Esophagus (tissue), 2 donors: ENCODE measurements around the gene IP6K2. TPM values are rescaled to one million over a fixed set of nuclear protein-coding genes. Genes with fewer than 3 reads are reported as not detected.
A peak's percentile ranks its signal among the peaks of the same experiment; 100 is the strongest.
"Not testable (repeated sequence)": the region's sequence is repeated elsewhere in the genome, so short reads cannot be mapped to it uniquely, and the experiment has no call there.

Source experiments
- H3K27ac ChIP-seq, 2 donors: one replicate each; pipeline ENCODE4 v1.5.1; 2013; ENCODE audit warnings: low read depth in 2 of 2, mild to moderate bottlenecking in 2 of 2, inconsistent platforms in 1 of 2, low read length in 1 of 2, moderate library complexity in 1 of 2
- H3K27me3 ChIP-seq, 2 donors: one replicate each; pipeline ENCODE4 v1.6.1; 2013; ENCODE audit warnings: low read length in 2 of 2, control low read depth in 1 of 2, mild to moderate bottlenecking in 1 of 2; ENCODE audit not compliant: insufficient read depth in 2 of 2, control insufficient read depth in 1 of 2
- H3K36me3 ChIP-seq, 2 donors: one replicate each; pipeline ENCODE4 v1.6.1; 2013; ENCODE audit warnings: low read length in 1 of 2; ENCODE audit not compliant: control insufficient read depth in 2 of 2, insufficient read depth in 2 of 2
- H3K4me1 ChIP-seq, 2 donors: one replicate each; pipeline ENCODE4 v1.6.1; 2013; ENCODE audit warnings: low read length in 1 of 2; ENCODE audit not compliant: control insufficient read depth in 2 of 2, insufficient read depth in 2 of 2
- H3K4me3 ChIP-seq, 2 donors: one replicate each; pipeline ENCODE4 v1.5.1; 2013; ENCODE audit warnings: low read length in 2 of 2, mild to moderate bottlenecking in 2 of 2, low read depth in 1 of 2, moderate library complexity in 1 of 2
- H3K9me3 ChIP-seq, 2 donors: one replicate each; pipeline ENCODE4 v1.6.1; 2013; ENCODE audit warnings: mild to moderate bottlenecking in 2 of 2, low read depth in 1 of 2, low read length in 1 of 2, moderate library complexity in 1 of 2; ENCODE audit not compliant: control insufficient read depth in 2 of 2, insufficient read depth in 1 of 2
- WGBS, 2 donors: extraction: QIAGEN DNeasy Blood & Tissue Kit; methylation state at CpG; one replicate each; pipeline ENCODE4 v1.1.7; 2013; 5-methylcytosine and 5-hydroxymethylcytosine counted together
- polyA plus RNA-seq, 2 donors: library from polyadenylated mRNA; stranded (reverse); fragments of 200-250 nt; gene quantifications; one replicate each; pipeline ENCODE4 v1.2.3, GENCODE V29; 2013
- donor health status: healthy with polysubstance abuse.
- donor health status: Bipolar disorder and iron deficiency.

IP6K2 gene
- polyA plus RNA-seq, 2 donors, result 67.8 to 110 TPM

- 76 to 80% methylated on average over 8 to 19 of the region's 25 CpGs for WGBS, 2 donors
- H3K9me3 ChIP-seq, H3K27ac ChIP-seq, H3K4me3 ChIP-seq, H3K4me1 ChIP-seq, H3K36me3 ChIP-seq, H3K27me3 ChIP-seq: not testable (repeated sequence)
These were observed 17.5 kb upstream of the IP6K2 start for GRCh38 chr3:48734541-48734940.

DNA sequence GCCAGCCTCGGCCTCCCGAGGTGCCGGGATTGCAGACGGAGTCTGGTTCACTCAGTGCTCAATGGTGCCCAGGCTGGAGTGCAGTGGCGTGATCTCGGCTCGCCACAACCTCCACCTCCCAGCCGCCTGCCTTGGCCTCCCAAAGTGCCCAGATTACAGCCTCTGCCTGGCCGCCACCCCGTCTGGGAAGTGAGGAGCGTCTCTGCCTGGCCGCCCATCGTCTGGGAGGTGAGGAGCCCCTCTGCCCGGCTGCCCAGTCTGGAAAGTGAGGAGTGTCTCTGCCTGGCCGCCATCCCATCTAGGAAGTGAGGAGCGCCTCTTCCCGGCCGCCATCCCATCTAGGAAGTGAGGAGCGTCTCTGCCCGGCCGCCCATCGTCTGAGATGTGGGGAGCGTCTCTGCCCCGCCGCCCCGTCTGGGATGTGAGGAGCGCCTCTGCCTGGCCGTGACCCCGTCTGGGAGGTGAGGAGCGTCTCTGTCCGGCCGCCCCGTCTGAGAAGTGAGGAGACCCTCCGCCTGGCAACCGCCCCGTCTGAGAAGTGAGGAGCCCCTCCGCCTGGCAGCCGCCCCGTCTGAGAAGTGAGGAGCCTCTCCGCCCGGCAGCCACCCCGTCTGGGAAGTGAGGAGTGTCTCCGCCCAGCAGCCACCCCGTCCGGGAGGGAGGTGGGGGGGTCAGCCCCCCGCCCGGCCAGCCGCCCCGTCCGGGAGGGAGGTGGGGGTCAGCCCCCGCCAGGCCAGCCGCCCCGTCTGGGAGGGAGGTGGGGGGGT lies 16.9 kb upstream of the IP6K2 start:
- H3K27me3 ChIP-seq, H3K9me3 ChIP-seq, H3K36me3 ChIP-seq, H3K4me1 ChIP-seq, H3K4me3 ChIP-seq, H3K27ac ChIP-seq: not testable (repeated sequence)
- WGBS, 2 donors, result 77 to 88% methylated on average over 12 to 51 of the region's 53 CpGs

GRCh38 chr3:48727511-48727910 lies 10.5 kb upstream of the IP6K2 start:
- Histone ChIP-seq H3K36me3 (no peaks in the 10 kb centered on the region), H3K27ac (no peak overlapping the region), H3K9me3 (no peaks in the 10 kb centered on the region), H3K27me3 (no peaks in the 10 kb centered on the region), H3K4me1 (no peaks in the 10 kb centered on the region), H3K4me3 (no peak overlapping the region)
- 94 to 95% methylated on average over 8 of the region's 8 CpGs for WGBS, 2 donors

DNA sequence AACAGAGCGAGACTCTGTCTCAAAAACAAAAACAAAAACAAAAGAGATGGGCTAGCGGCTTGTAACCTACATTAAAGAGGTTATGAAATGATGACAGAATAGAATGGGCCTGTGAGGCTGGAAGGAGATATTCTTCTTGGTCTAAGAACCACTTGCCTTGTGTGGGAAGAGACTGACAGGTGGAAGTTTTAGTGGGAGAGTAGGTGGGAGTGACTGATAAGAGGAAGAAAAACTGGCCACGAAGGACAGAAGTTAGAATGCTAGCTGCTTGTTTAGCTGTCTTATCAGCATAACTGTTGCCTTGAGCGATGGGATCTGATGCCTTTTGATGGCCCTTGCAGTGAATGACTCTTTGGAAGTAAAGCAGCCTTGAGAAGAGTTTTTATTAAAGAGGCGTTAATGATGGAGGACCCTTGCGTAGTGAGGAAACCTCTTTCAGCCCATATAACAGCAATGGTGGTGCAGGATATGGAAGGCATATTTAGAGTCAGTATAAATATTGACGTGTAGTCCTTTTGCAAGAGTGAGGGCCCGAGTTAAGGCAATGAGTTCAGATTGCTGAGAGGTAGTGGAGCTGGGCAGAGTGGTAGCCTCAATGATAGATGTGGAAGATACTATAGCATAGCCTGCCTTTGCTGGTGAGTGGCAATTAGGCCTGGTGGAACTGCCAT lies 8.3 kb upstream of the IP6K2 start:
- WGBS, 2 donors, result 92 to 94% methylated on average over 8 of the region's 8 CpGs
- H3K9me3 ChIP-seq, H3K36me3 ChIP-seq, H3K4me3 ChIP-seq, H3K27me3 ChIP-seq, H3K27ac ChIP-seq, H3K4me1 ChIP-seq: not testable (repeated sequence)

- no peak overlapping the region for H3K4me3 ChIP-seq
- WGBS, 2 donors, result 86 to 89% methylated on average over 7 of the region's 7 CpGs
- no peaks in the 10 kb centered on the region for H3K36me3 ChIP-seq
- no peaks in the 10 kb centered on the region for H3K27me3 ChIP-seq
- no peak overlapping the region for H3K27ac ChIP-seq
- H3K9me3 ChIP-seq, result no peaks in the 10 kb centered on the region
- no peaks in the 10 kb centered on the region for H3K4me1 ChIP-seq
These were observed 6.7 kb upstream of the IP6K2 start for GRCh38 chr3:48723725-48724124.

- not testable (repeated sequence) for H3K9me3 ChIP-seq, H3K27ac ChIP-seq, H3K36me3 ChIP-seq, H3K4me3 ChIP-seq, H3K4me1 ChIP-seq, H3K27me3 ChIP-seq
- WGBS, 2 donors, result 83 to 86% methylated on average over 3 of the region's 3 CpGs
These were observed 6.3 kb upstream of the IP6K2 start for GRCh38 chr3:48723293-48723692.

DNA sequence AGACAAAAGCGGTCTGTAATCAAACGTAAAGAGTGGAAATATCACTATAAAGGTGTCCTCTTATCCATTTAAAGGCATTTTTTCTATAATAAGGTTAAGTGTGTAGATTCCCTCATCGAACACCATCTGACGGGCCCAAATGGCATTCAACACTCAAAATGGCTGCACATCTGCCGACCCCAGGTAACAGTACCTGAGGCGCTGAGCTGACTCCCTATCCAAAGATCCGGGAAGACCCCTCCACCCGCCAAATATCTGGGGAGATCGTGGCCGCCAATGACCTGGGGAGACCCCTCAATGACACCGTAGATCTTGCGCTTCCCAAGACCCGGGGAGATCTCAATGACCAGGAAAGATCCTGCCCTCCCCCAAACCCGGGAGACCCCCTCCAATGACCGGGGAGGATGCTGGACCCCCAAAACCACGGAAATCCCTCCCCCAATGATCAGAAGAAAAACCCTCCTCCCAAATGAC lies 476 bp downstream of the IP6K2 start:
- Histone ChIP-seq H3K27me3 (no peaks in the 10 kb centered on the region), H3K9me3 (no peaks in the 10 kb centered on the region), H3K4me3 (peak overlapping the region; percentile 87 to 99), H3K36me3 (peaks cover 3 to 11% of the 10 kb centered on the region in 2 donors), H3K27ac (peak overlapping the region; percentile 79 to 92), H3K4me1 (peaks cover 3 to 10% of the 10 kb centered on the region in 2 donors)
- 0 to 1% methylated on average over 16 of the region's 16 CpGs for WGBS, 2 donors

- Histone ChIP-seq H3K4me1 (peaks cover 3 to 10% of the 10 kb centered on the region in 2 donors), H3K9me3 (no peaks in the 10 kb centered on the region), H3K27ac (peak overlapping the region in 1 of 2 donors; percentile 55), H3K27me3 (no peaks in the 10 kb centered on the region), H3K36me3 (peaks cover 3 to 16% of the 10 kb centered on the region in 2 donors), H3K4me3 (no peak overlapping the region)
These were observed 1.7 kb downstream of the IP6K2 start for GRCh38 chr3:48715174-48715800.

- no peak overlapping the region for H3K27ac ChIP-seq
- peaks cover 3 to 20% of the 10 kb centered on the region in 2 donors for H3K4me1 ChIP-seq
- H3K36me3 ChIP-seq, result peaks cover 3 to 16% of the 10 kb centered on the region in 2 donors
- 60 to 63% methylated on average over 2 of the region's 2 CpGs for WGBS, 2 donors
- no peaks in the 10 kb centered on the region for H3K9me3 ChIP-seq
- H3K4me3 ChIP-seq, result no peak overlapping the region
- no peaks in the 10 kb centered on the region for H3K27me3 ChIP-seq
These were observed 5.3 kb downstream of the IP6K2 start for GRCh38 chr3:48711727-48712126.
